SH-SY5Y (cell line): ENCODE measurements around the gene AMH.

Experiments used
- GATA2 ChIP-seq: IDR thresholded peaks from 2 replicates; pipeline ENCODE4 v1.6.1; 2011; ENCODE audit warnings: mild to moderate bottlenecking, low read depth, low read length
- GATA3 ChIP-seq: IDR thresholded peaks from 2 replicates; pipeline ENCODE4 v1.6.1; 2011; ENCODE audit warnings: low read depth, mild to moderate bottlenecking, low read length, moderate library complexity

The AMH gene

GRCh38 chr19:2248136-2249009 is 750 bp upstream of the AMH start:
- no peak for TF ChIP-seq GATA2
- no peak for TF ChIP-seq GATA3

GRCh38 chr19:2249880-2250765 is 1.0 kb downstream of the AMH start:
- TF ChIP-seq GATA2 (no peak), GATA3 (no peak)

- TF ChIP-seq GATA2: no peak
- TF ChIP-seq GATA3: no peak
Measured at GRCh38 chr19:2250766-2251105, 1.6 kb downstream of the AMH start.

GRCh38 chr19:2251106-2252054 is 2.3 kb downstream of the AMH start:
- no peak for TF ChIP-seq GATA2
- no peak for TF ChIP-seq GATA3

- no peak for TF ChIP-seq GATA3
- TF ChIP-seq GATA2: no peak
Measured at GRCh38 chr19:2252055-2252796, 3.1 kb downstream of the AMH start.

GRCh38 chr19:2252797-2253105 is 3.6 kb downstream of the AMH start:
- no peak for TF ChIP-seq GATA2
- TF ChIP-seq GATA3: no peak

- TF ChIP-seq GATA2: no peak
- TF ChIP-seq GATA3: no peak
Measured at GRCh38 chr19:2253106-2254063, 4.3 kb downstream of the AMH start.

- TF ChIP-seq GATA3: no peak
- TF ChIP-seq GATA2: no peak
Measured at GRCh38 chr19:2254064-2254872, 5.1 kb downstream of the AMH start.

- no peak for TF ChIP-seq GATA3
- TF ChIP-seq GATA2: no peak
Measured at GRCh38 chr19:2255112-2255845, 6.2 kb downstream of the AMH start.

GRCh38 chr19:2255982-2256685 is 7.0 kb downstream of the AMH start, which contains the start of gene JSRP1:
Gene JSRP1 (minus strand): TSS chr19:2256417. CDS start chr19:2255314, 1,103 bp downstream.
- TF ChIP-seq GATA2: no peak
- no peak for TF ChIP-seq GATA3
